ENCODE data around the gene CD209. TPM values are rescaled to one million over a fixed set of nuclear protein-coding genes. Genes with fewer than 3 reads are reported as not detected.

The CD209 gene
- total RNA-seq, 1 donor from 2014 or later: not detected

GRCh38 chr19:7692417-7693088, 54.8 kb downstream of the CD209 start:
- H3K4me1 Mint-ChIP-seq (ENCODE audit: low read depth): no peaks in the 10 kb centered on the region
- H3K27me3 Mint-ChIP-seq (ENCODE audit: insufficient read depth): peaks cover 8% of the 10 kb centered on the region
- DNase-seq (ENCODE audit: low spot score): no peak
- no peak overlapping the region for H3K27ac Mint-ChIP-seq
- H3K36me3 Mint-ChIP-seq (ENCODE audit: low read depth): no peaks in the 10 kb centered on the region
- H3K9me3 Mint-ChIP-seq: no peaks in the 10 kb centered on the region
- H3K4me3 Mint-ChIP-seq: no peak overlapping the region
- intact Hi-C loops (cut with micrococcal nuclease): no loop called here

DNA sequence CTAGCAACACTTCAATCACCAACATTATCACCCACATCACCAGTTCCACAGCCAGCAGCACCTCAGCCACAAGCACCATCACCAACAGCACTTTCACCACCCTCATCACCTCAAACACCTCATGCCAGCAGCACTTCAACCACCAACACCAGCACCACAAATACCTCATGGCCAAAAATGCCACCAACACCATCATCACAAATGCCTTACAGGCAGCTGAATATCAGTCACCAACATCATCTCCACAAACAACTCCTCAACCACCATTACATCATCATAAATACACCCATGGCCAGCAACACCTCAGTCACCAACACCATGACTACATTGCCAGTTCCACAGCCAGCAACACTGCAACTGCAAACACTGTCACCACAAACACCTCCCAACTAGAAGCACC, 55.8 kb downstream of the CD209 start:
- no peaks in the 10 kb centered on the region for H3K36me3 Mint-ChIP-seq (ENCODE audit: low read depth)
- H3K9me3 Mint-ChIP-seq: no peaks in the 10 kb centered on the region
- intact Hi-C loops (cut with micrococcal nuclease): no loop called here
- no peak for DNase-seq (ENCODE audit: low spot score)
- no peak overlapping the region for H3K27ac Mint-ChIP-seq
- H3K4me3 Mint-ChIP-seq: no peak overlapping the region
- H3K27me3 Mint-ChIP-seq (ENCODE audit: insufficient read depth): peaks cover under 1% of the 10 kb centered on the region
- H3K4me1 Mint-ChIP-seq (ENCODE audit: low read depth): no peaks in the 10 kb centered on the region

- Mint-ChIP-seq H3K36me3 (ENCODE audit: low read depth) (no peaks in the 10 kb centered on the region), H3K27ac (no peak overlapping the region), H3K27me3 (ENCODE audit: insufficient read depth) (no peaks in the 10 kb centered on the region), H3K9me3 (no peaks in the 10 kb centered on the region), H3K4me1 (ENCODE audit: low read depth) (no peaks in the 10 kb centered on the region), H3K4me3 (no peak overlapping the region)
- intact Hi-C loops (cut with micrococcal nuclease): no loop called here
- no peak for DNase-seq (ENCODE audit: low spot score)
Observed at GRCh38 chr19:7690779-7691258, 56.5 kb downstream of the CD209 start.

Other genes starting within 250 kb of the CD209 start
- 4.8 and 5.2 TPM in 2 replicates for gene ZNF358, start 231.4 kb downstream of the CD209 start, total RNA-seq
- gene MCOLN1, start 224.9 kb downstream of the CD209 start, total RNA-seq: 14.0 and 14.4 TPM in 2 replicates
- gene PNPLA6, start 211.8 kb downstream of the CD209 start, total RNA-seq: 131 and 136 TPM in 2 replicates
- gene CAMSAP3, start 151.7 kb downstream of the CD209 start, total RNA-seq: 0.37 and 0.67 TPM in 2 replicates
- gene XAB2, start 118.0 kb downstream of the CD209 start, total RNA-seq: 50.7 and 51.2 TPM in 2 replicates
- gene PET100, start 117.7 kb downstream of the CD209 start, total RNA-seq: 88.5 and 93.4 TPM in 2 replicates
- 0.34 and 1.4 TPM in 2 replicates for gene PCP2, start 113.8 kb downstream of the CD209 start, total RNA-seq
- gene STXBP2, start 110.4 kb downstream of the CD209 start, total RNA-seq: 101 and 102 TPM in 2 replicates
- gene RETN, start 78.5 kb downstream of the CD209 start, total RNA-seq: not detected in 2 replicates
- gene MCEMP1, start 70.4 kb downstream of the CD209 start, total RNA-seq: not detected in 2 replicates
- gene TRAPPC5, start 66.7 kb downstream of the CD209 start, total RNA-seq: 72.2 and 86.8 TPM in 2 replicates
- gene FCER2, start 45.4 kb downstream of the CD209 start, total RNA-seq: not detected in 2 replicates
- gene CLEC4G, start 15.4 kb downstream of the CD209 start, total RNA-seq: not detected in 2 replicates
- gene CLEC4M, start 15.7 kb upstream of the CD209 start, total RNA-seq: not detected in 2 replicates
- gene EVI5L, start 82.7 kb upstream of the CD209 start, total RNA-seq: 4.4 TPM in 2 replicates
- gene PRR36, start 126.9 kb upstream of the CD209 start, total RNA-seq: 0.05 and 0.17 TPM in 2 replicates
- gene LRRC8E, start 141.0 kb upstream of the CD209 start, total RNA-seq: not detected in 2 replicates
- gene MAP2K7, start 156.3 kb upstream of the CD209 start, total RNA-seq: 47.6 and 51.9 TPM in 2 replicates
- 6.9 and 7.5 TPM in 2 replicates for gene TGFBR3L, start 167.3 kb upstream of the CD209 start, total RNA-seq
- gene SNAPC2, start 172.8 kb upstream of the CD209 start, total RNA-seq: 21.3 and 22.4 TPM in 2 replicates
- 1.9 and 2.6 TPM in 2 replicates for gene CTXN1, start 178.6 kb upstream of the CD209 start, total RNA-seq
- 114 and 120 TPM in 2 replicates for gene TIMM44, start 196.1 kb upstream of the CD209 start, total RNA-seq